ENCODE measurements around the gene SLC9A7. TPM values are rescaled to one million over a fixed set of nuclear protein-coding genes. Genes with fewer than 3 reads are reported as not detected.

The SLC9A7 gene
- total and polyA plus RNA-seq, 2 of the 13 experiments (the other 11 are each of a cell fraction or from before 2014, with no cell fraction given): 5.8 to 7.2 TPM

DNA sequence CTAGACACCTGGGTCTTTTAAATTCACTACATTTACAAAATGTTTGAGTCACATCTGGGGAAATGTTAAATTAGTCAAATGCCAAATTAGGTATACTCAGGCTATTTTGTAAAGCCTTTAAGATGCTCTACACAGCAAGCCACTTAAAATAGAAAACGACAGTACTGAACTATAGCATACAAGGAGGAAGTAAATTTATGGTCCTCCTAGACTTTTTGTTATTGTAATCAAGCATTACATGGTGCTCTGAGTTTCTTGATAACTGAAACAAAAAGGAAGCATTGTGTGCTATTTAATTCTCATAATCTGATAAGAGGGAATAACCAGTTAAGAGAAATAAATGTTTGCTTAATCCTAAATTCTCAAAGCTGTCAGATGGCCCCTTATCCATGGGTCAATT lies 46.2 kb downstream of the SLC9A7 start:
- FAIRE-seq: no peak
- Histone ChIP-seq H3K9me3 (ENCODE audit: low read length) (no peaks in the 10 kb centered on the region), H3K4me2 (ENCODE audit: low read depth, low read length) (no peak overlapping the region), H3K9ac (ENCODE audit: insufficient read depth, low read depth, low read length) (no peak overlapping the region), H3K27ac (ENCODE audit: extremely low read length, insufficient read depth, low read length) (no peak overlapping the region), H3K27me3 (ENCODE audit: control insufficient read depth in 1 of 2, insufficient read depth in 2 of 2, low read length in 2 of 2) (no peaks in the 10 kb centered on the region), H3K4me1 (ENCODE audit: insufficient read depth, low read length) (no peaks in the 10 kb centered on the region), H3K4me3 (replicated peaks in 1 of 3; ENCODE audit: insufficient read depth in 1 of 3, low read depth in 2 of 3, low read length in 3 of 3) (no peak overlapping the region), H3K36me3 (replicated peaks in 1 of 2; ENCODE audit: control insufficient read depth in 1 of 2, insufficient read depth in 2 of 2, low read length in 2 of 2) (no peaks in the 10 kb centered on the region), H3K79me2 (ENCODE audit: insufficient read depth, low read length) (no peaks in the 10 kb centered on the region), H4K20me1 (ENCODE audit: insufficient read depth, low read length) (no peaks in the 10 kb centered on the region), H2AFZ (ENCODE audit: low read length) (no peak overlapping the region)
- POLR2A ChIA-PET: no interaction called here
- CTCF ChIA-PET (ENCODE audit: low intra/inter-chr PET ratio, low total read pairs): no interaction called here
- BruUV-seq (replicated peaks): no TSS peak
- ATAC-seq: no peak
- in situ Hi-C loops (cut with HindIII; ENCODE audit: extremely low pct_ligation_motif_present, low pct_unique_long_range_greater_than_20kb): no loop called here
- WGBS (ENCODE audit: low lambda C conversion rate): 100% methylated on average over 1 of the region's 1 CpG
- intact Hi-C loops (cut with micrococcal nuclease; ENCODE audit: unreplicated experiment): no loop called here
- DNase-seq (ENCODE audit: low spot score): no peak
- TF ChIP-seq ZSCAN25 (CRISPR knock-in tag; IDR thresholded peaks at IDR 0.05) (no peak), ELF3 (CRISPR knock-in tag; IDR thresholded peaks at IDR 0.05) (no peak), ZNF335 (CRISPR knock-in tag; IDR thresholded peaks at IDR 0.05) (no peak), ZNF354B (CRISPR knock-in tag; IDR thresholded peaks at IDR 0.05) (no peak), KDM1A (CRISPR knock-in tag; IDR thresholded peaks at IDR 0.05) (no peak), ZNF546 (CRISPR knock-in tag; conservative IDR thresholded peaks at IDR 0.05) (no peak), HNRNPH1 (optimal IDR thresholded peaks at IDR 0.05; ENCODE audit: low read depth, low read length) (no peak), PRPF4 (IDR thresholded peaks at IDR 0.05; ENCODE audit: low read depth, low read length, poor library complexity, severe bottlenecking) (no peak), SIX4 (CRISPR knock-in tag; IDR thresholded peaks at IDR 0.05) (no peak)
- TF ChIP-seq, protein P1, sequence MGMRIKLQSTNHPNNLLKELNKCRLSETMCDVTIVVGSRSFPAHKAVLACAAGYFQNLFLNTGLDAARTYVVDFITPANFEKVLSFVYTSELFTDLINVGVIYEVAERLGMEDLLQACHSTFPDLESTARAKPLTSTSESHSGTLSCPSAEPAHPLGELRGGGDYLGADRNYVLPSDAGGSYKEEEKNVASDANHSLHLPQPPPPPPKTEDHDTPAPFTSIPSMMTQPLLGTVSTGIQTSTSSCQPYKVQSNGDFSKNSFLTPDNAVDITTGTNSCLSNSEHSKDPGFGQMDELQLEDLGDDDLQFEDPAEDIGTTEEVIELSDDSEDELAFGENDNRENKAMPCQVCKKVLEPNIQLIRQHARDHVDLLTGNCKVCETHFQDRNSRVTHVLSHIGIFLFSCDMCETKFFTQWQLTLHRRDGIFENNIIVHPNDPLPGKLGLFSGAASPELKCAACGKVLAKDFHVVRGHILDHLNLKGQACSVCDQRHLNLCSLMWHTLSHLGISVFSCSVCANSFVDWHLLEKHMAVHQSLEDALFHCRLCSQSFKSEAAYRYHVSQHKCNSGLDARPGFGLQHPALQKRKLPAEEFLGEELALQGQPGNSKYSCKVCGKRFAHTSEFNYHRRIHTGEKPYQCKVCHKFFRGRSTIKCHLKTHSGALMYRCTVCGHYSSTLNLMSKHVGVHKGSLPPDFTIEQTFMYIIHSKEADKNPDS (CRISPR knock-in tag; IDR thresholded peaks at IDR 0.05): no peak
- TF ChIP-seq, protein P2, sequence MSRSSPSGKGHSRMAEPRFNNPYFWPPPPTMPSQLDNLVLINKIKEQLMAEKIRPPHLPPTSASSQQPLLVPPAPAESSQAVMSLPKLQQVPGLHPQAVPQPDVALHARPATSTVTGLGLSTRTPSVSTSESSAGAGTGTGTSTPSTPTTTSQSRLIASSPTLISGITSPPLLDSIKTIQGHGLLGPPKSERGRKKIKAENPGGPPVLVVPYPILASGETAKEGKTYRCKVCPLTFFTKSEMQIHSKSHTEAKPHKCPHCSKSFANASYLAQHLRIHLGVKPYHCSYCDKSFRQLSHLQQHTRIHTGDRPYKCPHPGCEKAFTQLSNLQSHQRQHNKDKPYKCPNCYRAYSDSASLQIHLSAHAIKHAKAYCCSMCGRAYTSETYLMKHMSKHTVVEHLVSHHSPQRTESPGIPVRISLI (CRISPR knock-in tag; IDR thresholded peaks at IDR 0.05; ENCODE audit: borderline replicate concordance): no peak
- TF ChIP-seq, protein P3, sequence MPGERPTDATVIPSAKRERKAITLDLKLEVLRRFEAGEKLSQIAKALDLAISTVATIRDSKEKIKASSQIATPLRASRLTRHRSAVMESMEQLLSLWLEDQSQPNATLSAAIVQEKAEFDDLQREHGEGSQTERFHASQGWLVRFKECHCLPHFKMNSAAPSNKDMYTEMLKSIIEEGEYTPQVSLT (CRISPR knock-in tag; IDR thresholded peaks at IDR 0.05; ENCODE audit: borderline replicate concordance, low read depth): no peak

All from HepG2 (cell line).